ENCODE measurements around the gene C4orf50. TPM values are rescaled to one million over a fixed set of nuclear protein-coding genes. Genes with fewer than 3 reads are reported as not detected.

Gene C4orf50
- total and polyA plus RNA-seq, 10 of the 15 experiments (the other 5 are each of a cell fraction or from before 2014, with no cell fraction given) = 0.04 to 0.09 (median 0.05) TPM; not detected in 3

GRCh38 chr4:5974321-5974720, 43.9 kb downstream of the C4orf50 start:
- no peaks in the 10 kb centered on the region for H3K79me2 ChIP-seq (ENCODE audit: control insufficient read depth, insufficient read depth, low read length)
- H2AFZ ChIP-seq (ENCODE audit: control insufficient read depth, low read depth, low read length) = no peak overlapping the region
- no peak overlapping the region for H3K4me2 ChIP-seq (ENCODE audit: control insufficient read depth, insufficient read depth)
- in situ Hi-C loops (cut with MboI) = no loop called here
- FAIRE-seq (no peak), ATAC-seq (no peak), DNase-seq (ENCODE audit: low read depth, low spot score) (no peak)
- H3K9me3 ChIP-seq (replicated peaks; ENCODE audit: control insufficient read depth, insufficient read depth, low read length) = no peaks in the 10 kb centered on the region
- BruUV-seq (replicated peaks) = no TSS peak
- peaks cover 0 to 5% of the 10 kb centered on the region in 2 experiments; a peak in 2 of 4 replicates for H3K27me3 ChIP-seq (replicated peaks in 1 of 2; ENCODE audit: control insufficient read depth in 2 of 2, insufficient read depth in 2 of 2, low read length in 1 of 2)
- intact Hi-C loops (cut with micrococcal nuclease; ENCODE audit: unreplicated experiment) = loop anchor here (10.0 kb wide), 1 partner anchor 150 kb away; no protein-coding TSS in a partner anchor
- ChIA-PET SMC1A (ENCODE audit: uncharacterized antibody, unreplicated experiment) (no interaction called here), RAD21 (ENCODE audit: unreplicated experiment) (no interaction called here), CTCF (no interaction called here), POLR2A (interaction anchor here (0.7 kb wide), 1 partner anchor 25 kb away, joined by 4 read pairs; no protein-coding TSS in a partner anchor)
- 59% methylated on average over 15 of the region's 15 CpGs for WGBS (ENCODE audit: insufficient coverage, insufficient replicate concordance, low lambda C conversion rate, missing lambda C conversion rate)
- no peak overlapping the region for H3K9ac ChIP-seq (ENCODE audit: control insufficient read depth, insufficient read depth, low read length)
- H3K27ac ChIP-seq (ENCODE audit: control insufficient read depth, insufficient read depth) = no peak overlapping the region
- H3K4me1 ChIP-seq (ENCODE audit: control insufficient read depth, insufficient read depth, low read length) = no peaks in the 10 kb centered on the region
- no peak overlapping the region for H3K4me3 ChIP-seq
- no peaks in the 10 kb centered on the region for H3K36me3 ChIP-seq (ENCODE audit: control insufficient read depth in 2 of 2, insufficient read depth in 2 of 2, low read length in 1 of 2)
- TF ChIP-seq MEF2A (IDR thresholded peaks at IDR 0.05; ENCODE audit: insufficient read depth, low read depth, low read length) (no peak), ZNF384 (IDR thresholded peaks at IDR 0.05; ENCODE audit: borderline replicate concordance, low read depth, low read length) (no peak), IRF3 (IDR thresholded peaks at IDR 0.05) (no peak), RAD51 (IDR thresholded peaks at IDR 0.05) (no peak), CHD4 (IDR thresholded peaks at IDR 0.05) (no peak), CEBPB (IDR thresholded peaks at IDR 0.05; ENCODE audit: borderline replicate concordance in 1 of 2, low read depth in 2 of 2, low read length in 2 of 2) (no peak), ZSCAN29 (IDR thresholded peaks at IDR 0.05) (no peak), POU2F2 (IDR thresholded peaks at IDR 0.05; ENCODE audit: borderline replicate concordance, low read depth, low read length) (no peak), BCL3 (IDR thresholded peaks at IDR 0.05; ENCODE audit: borderline replicate concordance, insufficient read depth, low read depth, low read length, poor library complexity, severe bottlenecking) (no peak), PKNOX1 (IDR thresholded peaks at IDR 0.05) (no peak), BMI1 (IDR thresholded peaks at IDR 0.05; ENCODE audit: borderline replicate concordance) (no peak), PAX5 (IDR thresholded peaks at IDR 0.05; ENCODE audit: borderline replicate concordance, low read depth, low read length) (no peak)
- no peaks in the 10 kb centered on the region for H4K20me1 ChIP-seq (ENCODE audit: control insufficient read depth, insufficient read depth)

Measured in GM12878 (cell line).